ENCODE measurements around the gene GFRA1.

GFRA1 gene

GRCh38 chr10:116160271-116160670 is 112.7 kb downstream of the GFRA1 start:
- DNase-seq (ENCODE audit: low spot score), result no peak

DNA sequence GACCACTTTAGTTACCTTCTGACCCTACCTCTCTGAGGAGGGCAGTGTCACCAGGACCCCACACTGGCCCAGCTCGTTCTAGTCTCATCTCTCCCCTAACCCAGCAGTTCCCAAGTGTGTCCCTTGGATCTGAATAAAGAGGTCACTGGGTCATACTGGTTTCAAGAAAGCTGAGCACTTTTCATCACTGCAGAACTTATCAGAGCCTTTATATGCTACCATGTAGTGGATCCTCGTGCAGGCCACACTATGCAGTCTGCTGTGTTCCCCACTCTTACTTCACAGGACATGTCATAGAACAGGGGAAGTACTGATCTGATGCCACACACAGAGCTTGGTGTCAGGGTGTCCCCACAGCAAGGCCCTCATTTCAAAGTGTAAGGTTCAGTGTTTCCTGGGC is 113.8 kb downstream of the GFRA1 start:
- no peak for DNase-seq (ENCODE audit: low spot score)

DNA sequence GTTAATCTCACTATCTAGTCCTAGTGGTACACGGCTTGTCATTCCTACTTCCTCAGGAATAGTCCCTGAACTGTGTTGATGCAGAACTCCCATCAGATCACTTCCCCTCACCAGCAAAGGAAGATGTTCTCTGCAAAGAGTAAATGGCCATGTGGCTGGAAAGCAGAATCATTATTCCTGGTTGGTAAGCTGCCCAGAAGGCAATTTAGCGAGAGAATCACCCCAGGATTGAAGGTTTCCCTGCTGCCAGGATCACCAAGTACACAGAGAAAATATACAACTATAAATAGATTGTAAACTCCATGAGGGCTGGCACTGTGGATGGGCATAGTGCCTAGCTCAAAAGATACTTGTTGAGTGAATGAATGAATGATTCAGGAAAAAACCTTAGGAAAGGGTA is 115.0 kb downstream of the GFRA1 start:
- DNase-seq (ENCODE audit: low spot score), result no peak

DNA sequence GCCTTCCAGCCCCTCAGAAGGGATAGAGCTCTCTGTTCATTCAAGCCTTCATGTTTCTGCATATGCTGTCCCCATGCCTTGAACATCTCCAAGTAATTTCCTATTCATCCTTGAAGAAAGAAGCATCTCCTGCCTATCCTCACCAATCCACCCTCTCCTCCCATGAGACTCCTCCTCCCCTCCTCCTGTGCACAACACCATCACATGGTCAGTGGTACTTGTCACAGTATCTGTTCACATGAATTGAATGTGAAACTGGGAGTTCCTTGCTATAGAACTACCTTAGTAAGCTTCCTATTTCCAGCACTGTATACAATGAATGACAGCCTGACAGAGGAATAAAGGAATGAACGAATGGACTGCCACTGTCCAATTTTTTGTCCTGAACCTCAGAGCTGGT is 115.5 kb downstream of the GFRA1 start:
- DNase-seq (ENCODE audit: low spot score), result no peak

DNA sequence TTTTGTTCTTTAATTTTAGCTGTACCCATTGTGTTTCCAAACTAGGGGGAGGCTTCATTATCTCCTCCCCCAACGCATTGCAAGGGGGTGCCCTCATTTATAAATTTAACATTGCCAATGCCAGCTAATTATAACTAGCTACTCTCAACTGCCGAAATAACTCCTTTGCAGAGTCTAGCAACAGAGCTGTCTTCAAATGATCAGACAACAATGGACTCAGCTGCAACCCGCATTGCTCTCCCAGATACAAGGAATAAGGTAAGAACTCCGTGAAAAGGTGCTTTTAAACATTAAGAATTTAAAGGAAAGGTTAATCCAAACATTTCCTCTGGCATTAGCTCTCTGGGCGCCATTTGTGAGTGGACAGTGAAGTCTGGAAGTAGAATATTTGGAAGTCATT is 116.2 kb downstream of the GFRA1 start:
- DNase-seq (ENCODE audit: low spot score), result no peak

- DNase-seq (ENCODE audit: low spot score), result no peak
Observed at GRCh38 chr10:116155191-116155590, 117.8 kb downstream of the GFRA1 start.

- no peak for DNase-seq (ENCODE audit: low spot score)
Observed at GRCh38 chr10:116154651-116155050, 118.4 kb downstream of the GFRA1 start.

DNA sequence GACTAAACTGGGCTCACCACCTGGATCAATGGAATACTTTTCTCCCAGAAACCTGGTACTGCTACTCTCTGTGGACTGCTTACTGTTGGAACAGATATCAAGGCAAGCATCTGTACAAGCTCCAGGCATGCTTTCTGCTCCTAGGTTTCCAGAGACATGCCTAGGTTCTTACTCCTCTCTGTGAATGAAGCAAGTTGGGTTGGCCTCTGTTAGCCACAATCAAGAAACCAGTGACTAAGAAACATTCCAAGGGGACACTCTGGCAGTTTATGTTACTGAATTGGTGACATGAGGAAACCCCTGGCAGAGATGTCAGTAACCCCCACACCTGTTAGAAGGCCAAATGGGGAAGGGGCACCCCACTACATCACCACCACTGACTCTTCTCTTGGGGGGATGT is 121.9 kb downstream of the GFRA1 start:
- no peak for DNase-seq (ENCODE audit: low spot score)

GRCh38 chr10:116150606-116151005 is 122.4 kb downstream of the GFRA1 start:
- no peak for DNase-seq (ENCODE audit: low spot score)

GRCh38 chr10:116147147-116147905 is 125.7 kb downstream of the GFRA1 start:
- no peak for DNase-seq (ENCODE audit: low spot score)

GRCh38 chr10:116146372-116147140 is 126.5 kb downstream of the GFRA1 start:
- no peak for DNase-seq (ENCODE audit: low spot score)

DNA sequence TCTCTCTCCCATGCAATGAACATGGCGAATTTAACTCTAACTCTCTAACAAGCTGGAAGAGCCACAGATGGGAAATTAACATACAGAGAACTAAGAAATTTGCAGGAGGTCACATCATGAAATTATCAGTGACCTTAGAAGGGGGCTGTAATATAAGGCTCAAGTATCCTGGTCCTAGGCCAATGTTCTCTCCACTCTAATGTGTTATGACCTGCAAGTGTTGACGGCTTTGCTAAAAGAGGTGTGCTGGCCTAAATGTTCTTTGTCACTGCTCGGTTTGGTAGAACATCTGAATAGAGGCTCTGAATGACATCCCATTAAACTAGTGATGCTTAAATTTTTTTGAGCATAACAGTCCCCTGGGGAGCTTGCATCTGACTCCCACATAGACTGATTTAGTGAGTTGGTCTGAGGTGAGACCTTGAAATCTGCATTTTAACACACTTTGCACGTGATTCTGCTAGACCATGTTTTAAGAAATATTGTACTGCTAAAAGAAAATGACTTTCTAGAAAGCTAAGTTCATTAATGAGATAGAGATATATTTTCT is 129.3 kb downstream of the GFRA1 start:
- DNase-seq (ENCODE audit: low spot score), result no peak

DNA sequence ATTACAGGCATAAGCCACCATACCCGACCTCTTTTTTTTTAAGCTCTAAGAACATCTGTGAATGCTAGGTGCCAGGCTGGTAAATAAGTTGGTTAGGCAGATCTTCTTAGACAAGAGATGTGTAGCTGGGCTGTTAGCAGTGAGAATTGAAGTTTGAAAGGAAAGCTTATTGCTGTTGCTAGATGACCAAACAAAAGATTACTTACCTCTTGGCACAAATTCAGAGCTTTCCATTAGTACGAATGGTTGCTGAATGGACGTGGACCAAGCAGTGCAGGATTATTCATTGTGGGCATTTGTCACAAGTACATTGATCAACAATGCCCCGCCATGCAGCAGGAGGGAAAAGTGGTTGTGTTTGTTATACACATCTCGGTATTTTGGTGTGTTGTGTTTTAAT is 131.2 kb downstream of the GFRA1 start:
- no peak for DNase-seq (ENCODE audit: low spot score)

GRCh38 chr10:116141246-116141645 is 131.8 kb downstream of the GFRA1 start:
- no peak for DNase-seq (ENCODE audit: low spot score)

DNA sequence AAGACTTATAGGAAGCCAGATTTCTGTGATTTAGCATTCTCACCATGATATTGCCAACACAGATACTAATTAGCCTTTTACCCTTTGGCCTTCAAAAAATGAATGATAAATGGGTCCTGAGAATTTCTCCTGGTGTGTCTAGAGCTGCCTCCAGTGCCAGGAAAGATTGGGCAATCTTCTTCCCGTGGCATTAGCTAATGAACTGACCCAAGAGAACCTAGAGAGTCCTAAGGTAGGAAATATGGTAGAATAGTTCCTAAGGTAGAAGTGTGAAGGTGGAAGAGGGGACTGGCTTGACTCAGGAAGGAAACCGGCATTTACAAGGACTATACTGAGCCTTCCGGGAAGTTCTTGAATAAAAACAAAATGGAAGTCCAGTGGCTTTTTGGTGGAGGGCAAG is 133.1 kb downstream of the GFRA1 start:
- no peak for DNase-seq (ENCODE audit: low spot score)

- DNase-seq (ENCODE audit: low spot score), result no peak
Observed at GRCh38 chr10:116138897-116139296, 134.1 kb downstream of the GFRA1 start.

GRCh38 chr10:116136261-116136660 is 136.7 kb downstream of the GFRA1 start:
- no peak for DNase-seq (ENCODE audit: low spot score)

GRCh38 chr10:116134322-116134721 is 138.7 kb downstream of the GFRA1 start:
- no peak for DNase-seq (ENCODE audit: low spot score)

DNA sequence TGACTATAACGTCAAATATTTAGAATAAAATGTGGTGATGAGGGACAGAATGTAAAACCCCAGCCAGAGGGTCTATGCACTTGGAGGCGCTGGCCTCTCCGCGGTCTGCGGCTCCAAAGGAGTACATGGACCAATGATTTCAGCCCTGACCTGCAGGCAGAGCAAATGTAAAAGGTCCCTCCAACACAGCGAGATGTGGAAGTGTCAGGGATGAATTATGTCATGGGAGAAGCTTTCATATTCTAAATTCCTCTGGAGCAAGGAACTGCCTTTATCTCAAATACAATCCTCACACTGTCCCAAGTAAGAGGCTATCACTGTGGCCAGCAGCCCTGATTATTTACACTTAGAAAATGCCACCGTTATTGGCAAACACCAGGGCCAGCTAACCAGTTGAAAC is 139.4 kb downstream of the GFRA1 start:
- no peak for DNase-seq (ENCODE audit: low spot score)

- no peak for DNase-seq (ENCODE audit: low spot score)
Observed at GRCh38 chr10:116132780-116133399, 140.1 kb downstream of the GFRA1 start.

GRCh38 chr10:116130006-116130405 is 143.0 kb downstream of the GFRA1 start:
- DNase-seq (ENCODE audit: low spot score), result no peak

DNA sequence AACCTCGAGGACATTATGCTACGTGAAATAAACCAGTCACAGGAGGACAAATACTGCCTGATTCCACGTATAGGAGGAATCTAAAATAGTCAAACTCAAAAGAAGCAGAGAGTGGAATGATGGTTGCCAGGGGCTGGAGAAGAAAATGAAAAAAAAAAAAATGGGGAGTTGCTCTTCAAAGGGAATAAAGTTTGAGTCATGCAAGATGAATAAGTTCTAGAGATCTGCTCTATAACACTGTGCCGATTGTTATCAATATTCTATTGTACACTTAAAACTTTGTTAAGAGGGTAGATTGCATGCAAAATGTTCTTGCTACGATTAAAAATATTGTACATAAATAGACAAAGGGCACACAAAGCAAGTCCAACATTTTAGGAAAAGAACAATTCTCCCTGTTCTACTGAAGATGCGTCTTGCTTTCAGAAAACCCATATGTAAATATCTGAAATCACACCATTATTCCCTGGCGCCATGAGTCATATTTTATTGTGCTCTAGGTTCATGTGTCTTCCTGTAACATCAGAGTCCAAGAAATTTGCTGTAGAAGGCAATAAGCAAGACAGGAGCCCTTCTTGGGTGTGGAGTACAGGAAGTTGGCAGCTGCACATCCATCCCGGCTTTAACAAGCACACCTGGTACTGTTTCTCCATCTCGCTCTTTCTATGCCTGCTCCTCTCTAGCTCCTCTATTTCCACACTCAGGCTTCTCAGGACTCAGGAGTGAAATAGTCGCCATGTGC is 145.9 kb downstream of the GFRA1 start:
- DNase-seq (ENCODE audit: low spot score), result no peak
